ENCODE data around the gene GLIPR1. TPM values are rescaled to one million over a fixed set of nuclear protein-coding genes. Genes with fewer than 3 reads are reported as not detected.

Gene GLIPR1
- total and polyA plus RNA-seq, 7 donors: 0.52 to 5.7 (median 4.4) TPM

- whole genome bisulfite sequencing, 3 donors: 97 to 100% (median 100%) methylated on average over 1 of the region's 1 CpG
Observed at GRCh38 chr12:75548879-75549278, 68.3 kb downstream of the GLIPR1 start.

GRCh38 chr12:75549989-75550388, 69.4 kb downstream of the GLIPR1 start:
- no peak overlapping the region for H3K4me3 ChIP-seq
- H3K27me3 ChIP-seq (ENCODE audit: insufficient read depth in 3 of 3, low read length in 2 of 3): no peaks in the 10 kb centered on the region
- intact Hi-C loops (cut with DNase I): loop anchor here in 1 of 2 donors (10.0 kb wide), 1 partner anchor 485 kb away; the partner anchor contains the start of gene PHLDA1
- WGBS, 3 donors: 54 to 57% (median 56%) methylated on average over 2 of the region's 2 CpGs
- no peak overlapping the region for H3K27ac ChIP-seq
- DNase-seq (no peak), ATAC-seq (no peak)
- no peaks in the 10 kb centered on the region for H3K9me3 ChIP-seq
- H3K36me3 ChIP-seq (ENCODE audit: insufficient read depth in 1 of 2, low read depth in 1 of 2): no peaks in the 10 kb centered on the region
- no peak for TF ChIP-seq CTCF (IDR thresholded peaks at IDR 0.05)
- H3K4me1 ChIP-seq: peaks cover 8% of the 10 kb centered on the region

More at GRCh38 chr12:75548879-75549278, 68.3 kb downstream of the GLIPR1 start:
- peaks cover 8% of the 10 kb centered on the region for H3K4me1 ChIP-seq
- no peak overlapping the region for H3K27ac ChIP-seq
- H3K4me3 ChIP-seq: no peak overlapping the region
- DNase-seq (no peak), ATAC-seq (no peak)
- intact Hi-C loops (cut with DNase I): no loop called here
- no peak for TF ChIP-seq CTCF (IDR thresholded peaks at IDR 0.05)
- H3K36me3 ChIP-seq (ENCODE audit: insufficient read depth in 1 of 2, low read depth in 1 of 2): no peaks in the 10 kb centered on the region
- H3K27me3 ChIP-seq (ENCODE audit: insufficient read depth in 3 of 3, low read length in 2 of 3): no peaks in the 10 kb centered on the region
- no peaks in the 10 kb centered on the region for H3K9me3 ChIP-seq

- TF ChIP-seq CTCF (IDR thresholded peaks at IDR 0.05): no peak
- DNase-seq: no peak
Observed at GRCh38 chr12:75550401-75551240, 70.1 kb downstream of the GLIPR1 start.

GRCh38 chr12:75551477-75551876, 70.9 kb downstream of the GLIPR1 start:
- Histone ChIP-seq H3K36me3 (ENCODE audit: insufficient read depth in 1 of 2, low read depth in 1 of 2) (no peaks in the 10 kb centered on the region), H3K9me3 (no peaks in the 10 kb centered on the region), H3K4me3 (no peak overlapping the region), H3K27me3 (ENCODE audit: insufficient read depth in 3 of 3, low read length in 2 of 3) (no peaks in the 10 kb centered on the region), H3K27ac (no peak overlapping the region), H3K4me1 (peaks cover 8% of the 10 kb centered on the region)
- intact Hi-C loops (cut with DNase I): loop anchor here in 1 of 2 donors (10.0 kb wide), 1 partner anchor 483 kb away; the partner anchor contains the start of gene PHLDA1
- no peak for ATAC-seq
- no peak for DNase-seq
- no peak for TF ChIP-seq CTCF (IDR thresholded peaks at IDR 0.05)

More at GRCh38 chr12:75550401-75551240, 70.1 kb downstream of the GLIPR1 start:
- Histone ChIP-seq H3K36me3 (ENCODE audit: insufficient read depth in 1 of 2, low read depth in 1 of 2) (no peaks in the 10 kb centered on the region), H3K9me3 (no peaks in the 10 kb centered on the region), H3K4me3 (no peak overlapping the region), H3K27me3 (ENCODE audit: insufficient read depth in 3 of 3, low read length in 2 of 3) (no peaks in the 10 kb centered on the region), H3K27ac (no peak overlapping the region), H3K4me1 (peaks cover 8% of the 10 kb centered on the region)
- 9 to 13% (median 10%) methylated on average over 8 of the region's 8 CpGs for WGBS, 3 donors
- intact Hi-C loops (cut with DNase I): loop anchor here in 1 of 2 donors (10.0 kb wide), 1 partner anchor 484 kb away; the partner anchor contains the start of gene PHLDA1
- peak in 1 of 4 donors; percentile 27 for ATAC-seq
